ENCODE measurements around the gene AREG. TPM values are rescaled to one million over a fixed set of nuclear protein-coding genes. Genes with fewer than 3 reads are reported as not detected.
A peak's percentile ranks its signal among the peaks of the same experiment; 100 is the strongest.

The AREG gene
- total and polyA plus RNA-seq, 11 donors: 0.27 to 49.6 (median 1.9) TPM

GRCh38 chr4:74473155-74473811, 28.3 kb downstream of the AREG start:
- peak overlapping the region in 1 of 12 donors; percentile 41 for H3K27ac ChIP-seq
- H3K36me3 ChIP-seq: no peaks in the 10 kb centered on the region
- WGBS, 4 donors: 26 to 33% (median 30%) methylated on average over 5 of the region's 5 CpGs

GRCh38 chr4:74474345-74475090, 29.6 kb downstream of the AREG start:
- intact Hi-C loops (cut with DNase I): no loop called here
- DNase-seq (no peak), ATAC-seq (no peak)

More at GRCh38 chr4:74473155-74473811, 28.3 kb downstream of the AREG start:
- ATAC-seq (peak; percentile 47 to 90 (median 81)), DNase-seq (no peak)
- Histone ChIP-seq H3K4me1 (peaks cover 0 to 14% (median 0%) of the 10 kb centered on the region in 12 donors), H3K9me3 (no peaks in the 10 kb centered on the region), H3K27me3 (no peaks in the 10 kb centered on the region), H3K4me3 (no peak overlapping the region)
- TF ChIP-seq POLR2A (IDR thresholded peaks at IDR 0.05): no peak
- no peak for TF ChIP-seq CTCF (IDR thresholded peaks at IDR 0.05)
- intact Hi-C loops (cut with DNase I): no loop called here

GRCh38 chr4:74475091-74475800, 30.3 kb downstream of the AREG start:
- DNase-seq (no peak), ATAC-seq (peak in 2 of 4 donors; percentile 14 to 20)
- Histone ChIP-seq H3K9me3 (no peaks in the 10 kb centered on the region), H3K4me1 (peaks cover 0 to 14% (median 0%) of the 10 kb centered on the region in 12 donors), H3K27me3 (no peaks in the 10 kb centered on the region), H3K4me3 (no peak overlapping the region), H3K27ac (no peak overlapping the region), H3K36me3 (no peaks in the 10 kb centered on the region)
- 71 to 88% (median 82%) methylated on average over 2 of the region's 2 CpGs for WGBS, 4 donors
- intact Hi-C loops (cut with DNase I): no loop called here
- TF ChIP-seq POLR2A (IDR thresholded peaks at IDR 0.05): no peak
- TF ChIP-seq CTCF (IDR thresholded peaks at IDR 0.05): no peak

More at GRCh38 chr4:74474345-74475090, 29.6 kb downstream of the AREG start:
- Histone ChIP-seq H3K27me3 (no peaks in the 10 kb centered on the region), H3K36me3 (no peaks in the 10 kb centered on the region), H3K4me1 (peaks cover 0 to 14% (median 0%) of the 10 kb centered on the region in 12 donors), H3K9me3 (no peaks in the 10 kb centered on the region), H3K4me3 (no peak overlapping the region), H3K27ac (no peak overlapping the region)
- TF ChIP-seq CTCF (IDR thresholded peaks at IDR 0.05): no peak
- no peak for TF ChIP-seq POLR2A (IDR thresholded peaks at IDR 0.05)
- 72 to 81% (median 73%) methylated on average over 4 of the region's 4 CpGs for WGBS, 4 donors

- Histone ChIP-seq H3K4me1 (peaks cover 0 to 14% (median 0%) of the 10 kb centered on the region in 12 donors), H3K9me3 (no peaks in the 10 kb centered on the region), H3K27ac (no peak overlapping the region), H3K27me3 (no peaks in the 10 kb centered on the region), H3K36me3 (no peaks in the 10 kb centered on the region), H3K4me3 (no peak overlapping the region)
- intact Hi-C loops (cut with DNase I): loop anchor here in 1 of 10 donors (2.0 kb wide), 1 partner anchor 45 kb away; no protein-coding TSS in a partner anchor
- TF ChIP-seq CTCF (IDR thresholded peaks at IDR 0.05): no peak
- TF ChIP-seq POLR2A (IDR thresholded peaks at IDR 0.05): no peak
- WGBS, 4 donors: 83 to 87% (median 85%) methylated on average over 3 of the region's 3 CpGs
- ATAC-seq (no peak), DNase-seq (no peak)
Measured at GRCh38 chr4:74475946-74476345, 31.0 kb downstream of the AREG start.
